Thoracic aorta (tissue), 2 donors: ENCODE measurements around the gene LIX1. TPM values are rescaled to one million over a fixed set of nuclear protein-coding genes. Genes with fewer than 3 reads are reported as not detected.
"Not testable (repeated sequence)": the region's sequence is repeated elsewhere in the genome, so short reads cannot be mapped to it uniquely, and the experiment has no call there.

Experiments
- ATAC-seq: fragments of 150-250 bp; one replicate; pipeline ENCODE4 v1.8.0; 2017; ENCODE audit warnings: low read depth; ENCODE audit not compliant: insufficient number of reproducible peaks, low FRiP score
- DNase-seq: peaks from one replicate; pipeline ENCODE4 v3.0.0-alpha.2; 2020; ENCODE audit warnings: low spot score
- H3K27ac ChIP-seq, 2 donors: fragments of 200-600 bp; sonication (generic); 1 replicate in 1 of 2; 2 replicates in 1 of 2; pipeline ENCODE4 v1.5.1; 2016; ENCODE audit warnings: mild to moderate bottlenecking in 2 of 2, moderate library complexity in 2 of 2
- H3K27me3 ChIP-seq: fragments of 200-600 bp; sonication (generic); replicated peaks from 2 replicates; pipeline ENCODE4 v1.6.0; 2016; ENCODE audit warnings: mild to moderate bottlenecking; ENCODE audit not compliant: insufficient read depth
- H3K36me3 ChIP-seq: fragments of 200-600 bp; sonication (generic); one replicate; pipeline ENCODE4 v1.5.1; 2016
- H3K4me1 ChIP-seq, 2 donors: fragments of 200-600 bp; sonication (generic); 1 replicate in 1 of 2; 2 replicates in 1 of 2; pipeline versions ENCODE4 v1.5.1 to v1.6.0; 2016; ENCODE audit warnings: low read depth in 2 of 2, mild to moderate bottlenecking in 1 of 2; ENCODE audit not compliant: control insufficient read depth in 1 of 2
- H3K4me3 ChIP-seq: fragments of 200-600 bp; sonication (generic); 2 replicates; pipeline ENCODE4 v1.5.1; 2016; ENCODE audit warnings: mild to moderate bottlenecking
- H3K9me3 ChIP-seq: fragments of 200-600 bp; sonication (generic); 2 replicates; pipeline ENCODE4 v1.5.1; 2016
- CTCF ChIP-seq: fragments of 200-600 bp; sonication (generic); IDR thresholded peaks from one replicate; pipeline ENCODE4 v1.5.1; 2019; ENCODE audit warnings: antibody characterized with exemption
- total RNA-seq, 2 donors: library from RNA; depleted of rRNA; stranded (reverse); fragments of >200 nt; gene quantifications; one replicate each; pipeline versions ENCODE4 v1.1.0 to v1.2.3, GENCODE V29; 2016

Gene LIX1
- total RNA-seq, 2 donors from 2014 or later = not detected

GRCh38 chr5:97148288-97148687 is 5.9 kb upstream of the LIX1 start:
- no peak for TF ChIP-seq CTCF

DNA sequence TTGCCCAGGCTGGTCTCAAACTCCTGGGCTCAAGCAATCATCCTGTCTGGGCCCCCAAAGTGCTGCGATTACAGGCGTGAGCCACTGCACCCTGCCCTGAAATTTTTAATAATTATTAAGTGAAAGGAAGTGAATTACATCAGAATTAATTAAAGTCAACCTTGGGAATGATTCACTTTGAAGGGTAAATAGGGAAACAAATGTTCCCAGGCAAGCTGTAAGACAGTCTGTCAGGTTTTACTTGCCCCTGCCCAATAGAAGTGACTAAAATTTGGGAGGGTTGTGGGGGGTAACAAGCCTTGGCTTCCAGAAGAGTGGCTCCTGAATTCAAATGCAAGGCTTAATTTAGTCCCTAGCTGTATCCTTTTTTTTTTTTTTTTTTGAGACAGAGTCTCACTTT is 1.3 kb upstream of the LIX1 start:
- Histone ChIP-seq H3K27ac (no peak overlapping the region), H3K4me1 (peaks cover 0 to 18% of the 10 kb centered on the region in 2 donors), H3K4me3 (no peak overlapping the region), H3K9me3 (no peaks in the 10 kb centered on the region), H3K27me3 (no peaks in the 10 kb centered on the region), H3K36me3 (no peaks in the 10 kb centered on the region)
- no peak for TF ChIP-seq CTCF
- DNase-seq (no peak), ATAC-seq (no peak)

More at GRCh38 chr5:97148288-97148687, 5.9 kb upstream of the LIX1 start:
- ATAC-seq (no peak), DNase-seq (no peak)
- H3K9me3 ChIP-seq = no peaks in the 10 kb centered on the region
- H3K4me1 ChIP-seq = no peaks in the 10 kb centered on the region
- no peaks in the 10 kb centered on the region for H3K36me3 ChIP-seq
- H3K27ac ChIP-seq = no peak overlapping the region
- no peaks in the 10 kb centered on the region for H3K27me3 ChIP-seq
- no peak overlapping the region for H3K4me3 ChIP-seq

- Histone ChIP-seq H3K27me3 (no peaks in the 10 kb centered on the region), H3K4me1 (peaks cover 0 to 18% of the 10 kb centered on the region in 2 donors), H3K9me3 (no peaks in the 10 kb centered on the region), H3K27ac (no peak overlapping the region), H3K36me3 (no peaks in the 10 kb centered on the region), H3K4me3 (no peak overlapping the region)
- DNase-seq (no peak), ATAC-seq (no peak)
- TF ChIP-seq CTCF = no peak
Observed at GRCh38 chr5:97141539-97141938, 872 bp downstream of the LIX1 start.

DNA sequence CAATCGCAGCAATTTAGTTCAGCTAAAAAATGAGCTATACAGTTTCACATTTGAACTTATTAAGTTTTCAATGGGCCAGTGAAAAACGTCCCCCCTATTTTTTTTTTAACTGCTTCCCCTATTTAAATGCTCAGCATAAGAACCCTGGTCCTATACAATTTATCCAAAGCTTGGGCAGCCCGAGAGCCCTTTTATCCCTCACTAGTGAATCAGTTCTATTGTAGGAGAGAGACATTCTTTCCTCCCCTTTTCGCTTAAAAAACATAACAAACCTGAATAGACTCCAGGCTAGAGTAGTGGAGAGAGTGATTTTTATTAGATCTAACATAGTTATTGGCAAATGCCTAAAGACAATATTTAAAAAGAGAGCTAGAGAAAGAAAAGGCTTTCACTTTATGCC is 1.4 kb downstream of the LIX1 start:
- Histone ChIP-seq H3K36me3 (no peaks in the 10 kb centered on the region), H3K27me3 (no peaks in the 10 kb centered on the region), H3K4me3 (no peak overlapping the region), H3K4me1 (peaks cover 0 to 18% of the 10 kb centered on the region in 2 donors), H3K27ac (no peak overlapping the region), H3K9me3 (no peaks in the 10 kb centered on the region)
- TF ChIP-seq CTCF = no peak
- DNase-seq (no peak), ATAC-seq (no peak)

- not testable (repeated sequence) for H3K36me3 ChIP-seq, H3K27me3 ChIP-seq, H3K9me3 ChIP-seq, DNase-seq, H3K27ac ChIP-seq, ATAC-seq, H3K4me3 ChIP-seq
- peaks cover 0 to 18% of the 10 kb centered on the region in 2 donors for H3K4me1 ChIP-seq
Observed at GRCh38 chr5:97140250-97140649, 2.2 kb downstream of the LIX1 start.

DNA sequence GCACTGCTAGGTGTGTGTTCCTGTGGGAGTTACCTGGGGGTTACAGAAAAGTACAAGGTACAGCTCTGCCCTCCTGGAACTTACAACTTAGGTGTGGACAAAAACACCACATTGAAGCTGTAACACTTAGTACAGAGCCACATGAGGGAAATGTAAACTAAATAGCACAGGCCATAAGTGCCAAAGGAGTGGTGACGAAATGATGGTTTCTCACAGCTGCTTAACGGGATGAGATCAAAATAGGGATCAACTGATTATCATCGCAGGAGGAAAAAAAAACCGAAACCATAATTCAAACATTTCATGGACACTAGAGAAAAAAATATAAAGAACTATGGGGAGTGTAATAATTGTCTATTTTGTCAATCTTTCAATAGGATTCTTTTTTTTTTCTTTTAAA is 5.9 kb downstream of the LIX1 start:
- no peak for TF ChIP-seq CTCF
- ATAC-seq (no peak), DNase-seq (no peak)
- Histone ChIP-seq H3K4me1 (peaks cover 0 to 7% of the 10 kb centered on the region in 2 donors), H3K9me3 (no peaks in the 10 kb centered on the region), H3K27ac (no peak overlapping the region), H3K4me3 (no peak overlapping the region), H3K27me3 (no peaks in the 10 kb centered on the region), H3K36me3 (no peaks in the 10 kb centered on the region)
